ENCODE measurements around the gene TSEN34.

Gene TSEN34

DNA sequence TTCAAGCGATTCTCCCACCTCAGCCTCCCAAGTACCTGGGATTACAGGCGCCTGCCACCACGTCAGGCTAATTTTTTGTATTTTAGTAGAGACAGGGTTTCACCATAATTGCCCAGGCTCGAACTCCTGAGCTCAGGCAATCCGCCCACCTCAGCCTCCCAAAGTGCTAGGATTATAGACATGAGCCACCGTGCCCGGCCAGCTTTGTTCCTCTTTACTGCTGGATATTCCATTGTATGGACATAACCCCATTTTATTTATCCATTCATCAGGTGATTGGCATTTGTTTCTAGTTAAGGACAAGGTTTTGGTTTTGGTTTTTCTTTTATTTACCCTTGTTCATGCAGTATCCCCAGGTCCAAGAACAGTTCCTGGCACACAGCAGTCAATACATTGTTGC, 5.4 kb downstream of the TSEN34 start:
- no peaks in the 10 kb centered on the region for H3K27me3 ChIP-seq (ENCODE audit: low read depth, low read length)
- TF ChIP-seq, protein P1, sequence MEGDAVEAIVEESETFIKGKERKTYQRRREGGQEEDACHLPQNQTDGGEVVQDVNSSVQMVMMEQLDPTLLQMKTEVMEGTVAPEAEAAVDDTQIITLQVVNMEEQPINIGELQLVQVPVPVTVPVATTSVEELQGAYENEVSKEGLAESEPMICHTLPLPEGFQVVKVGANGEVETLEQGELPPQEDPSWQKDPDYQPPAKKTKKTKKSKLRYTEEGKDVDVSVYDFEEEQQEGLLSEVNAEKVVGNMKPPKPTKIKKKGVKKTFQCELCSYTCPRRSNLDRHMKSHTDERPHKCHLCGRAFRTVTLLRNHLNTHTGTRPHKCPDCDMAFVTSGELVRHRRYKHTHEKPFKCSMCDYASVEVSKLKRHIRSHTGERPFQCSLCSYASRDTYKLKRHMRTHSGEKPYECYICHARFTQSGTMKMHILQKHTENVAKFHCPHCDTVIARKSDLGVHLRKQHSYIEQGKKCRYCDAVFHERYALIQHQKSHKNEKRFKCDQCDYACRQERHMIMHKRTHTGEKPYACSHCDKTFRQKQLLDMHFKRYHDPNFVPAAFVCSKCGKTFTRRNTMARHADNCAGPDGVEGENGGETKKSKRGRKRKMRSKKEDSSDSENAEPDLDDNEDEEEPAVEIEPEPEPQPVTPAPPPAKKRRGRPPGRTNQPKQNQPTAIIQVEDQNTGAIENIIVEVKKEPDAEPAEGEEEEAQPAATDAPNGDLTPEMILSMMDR (IDR thresholded peaks at IDR 0.05; ENCODE audit: low read depth, low read length): no peak
- no peak for TF ChIP-seq EZH2phosphoT487 (IDR thresholded peaks at IDR 0.05; ENCODE audit: low read depth)
- no peak overlapping the region for H3K27ac ChIP-seq (ENCODE audit: low read length)
- peaks cover 4% of the 10 kb centered on the region for H4K20me1 ChIP-seq (ENCODE audit: insufficient read depth, low read length)
- peaks cover 13% of the 10 kb centered on the region for H3K4me1 ChIP-seq (ENCODE audit: low read length)
- no peak overlapping the region for H3K4me3 ChIP-seq (ENCODE audit: low read length)
- H3K9ac ChIP-seq (ENCODE audit: low read length): no peak overlapping the region
- no peak overlapping the region for H3K4me2 ChIP-seq (ENCODE audit: low read length)
- no peak overlapping the region for H2AFZ ChIP-seq (ENCODE audit: low read depth, low read length)
- no peaks in the 10 kb centered on the region for H3K9me3 ChIP-seq (ENCODE audit: insufficient read depth, low read length)
- peaks cover 34% of the 10 kb centered on the region for H3K79me2 ChIP-seq (ENCODE audit: low read length)
- peaks cover 31% of the 10 kb centered on the region for H3K36me3 ChIP-seq (replicated peaks; ENCODE audit: low read depth, low read length)

DNA sequence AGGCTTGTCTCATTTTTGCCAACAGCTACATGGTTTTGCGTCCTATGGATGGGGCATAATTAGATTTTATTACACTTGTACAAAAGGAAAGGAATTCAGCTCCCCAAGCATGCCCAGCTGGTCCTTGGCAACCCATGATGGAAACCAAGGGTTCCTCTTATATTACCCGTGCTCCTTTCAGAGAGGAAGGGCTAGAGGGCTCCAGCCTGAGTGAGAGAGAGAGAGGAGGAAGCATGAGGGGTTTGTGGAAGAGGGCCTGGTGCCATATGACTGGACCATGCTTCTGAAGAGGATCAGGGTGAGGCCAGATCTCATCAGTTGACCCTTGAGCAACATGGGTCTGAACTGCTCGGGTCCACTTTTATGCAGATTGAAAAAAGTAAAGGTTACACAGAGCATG, 6.0 kb downstream of the TSEN34 start:
- peaks cover 15% of the 10 kb centered on the region for H3K4me1 ChIP-seq (ENCODE audit: low read length)
- H4K20me1 ChIP-seq (ENCODE audit: insufficient read depth, low read length): peaks cover 10% of the 10 kb centered on the region
- no peak overlapping the region for H3K4me2 ChIP-seq (ENCODE audit: low read length)
- H3K36me3 ChIP-seq (replicated peaks; ENCODE audit: low read depth, low read length): peaks cover 37% of the 10 kb centered on the region
- H3K79me2 ChIP-seq (ENCODE audit: low read length): peaks cover 34% of the 10 kb centered on the region
- H3K27ac ChIP-seq (ENCODE audit: low read length): no peak overlapping the region
- no peak overlapping the region for H3K4me3 ChIP-seq (ENCODE audit: low read length)
- no peak for TF ChIP-seq EZH2phosphoT487 (IDR thresholded peaks at IDR 0.05; ENCODE audit: low read depth)
- TF ChIP-seq, protein P1 (IDR thresholded peaks at IDR 0.05; ENCODE audit: low read depth, low read length): no peak
- H2AFZ ChIP-seq (ENCODE audit: low read depth, low read length): no peak overlapping the region
- no peaks in the 10 kb centered on the region for H3K27me3 ChIP-seq (ENCODE audit: low read depth, low read length)
- H3K9me3 ChIP-seq (ENCODE audit: insufficient read depth, low read length): no peaks in the 10 kb centered on the region
- no peak overlapping the region for H3K9ac ChIP-seq (ENCODE audit: low read length)

DNA sequence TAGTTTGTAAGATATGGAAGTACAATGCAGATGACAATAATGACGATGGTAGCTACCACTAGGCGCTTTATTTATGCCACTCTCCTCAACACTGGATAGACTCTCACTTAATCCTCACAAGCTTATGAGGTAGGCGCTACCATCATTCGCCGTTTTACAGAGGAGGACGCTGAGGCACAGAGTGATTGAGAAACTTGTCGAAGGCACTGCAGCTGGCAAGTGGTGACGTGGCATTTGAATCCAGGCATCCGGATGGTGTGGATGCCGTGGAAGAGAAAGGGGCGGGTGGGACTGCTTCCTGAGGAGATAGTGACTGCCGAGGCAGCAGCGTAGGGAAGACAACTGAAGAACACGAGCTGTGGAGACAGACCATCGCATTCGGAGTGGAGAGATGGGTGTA, 8.3 kb downstream of the TSEN34 start:
- peaks cover 32% of the 10 kb centered on the region for H4K20me1 ChIP-seq (ENCODE audit: insufficient read depth, low read length)
- no peak overlapping the region for H3K27ac ChIP-seq (ENCODE audit: low read length)
- peak overlapping the region; percentile 87 for H3K4me2 ChIP-seq (ENCODE audit: low read length)
- H2AFZ ChIP-seq (ENCODE audit: low read depth, low read length): no peak overlapping the region
- H3K79me2 ChIP-seq (ENCODE audit: low read length): peaks cover 51% of the 10 kb centered on the region
- H3K36me3 ChIP-seq (replicated peaks; ENCODE audit: low read depth, low read length): peaks cover 45% of the 10 kb centered on the region
- TF ChIP-seq, protein P1 (IDR thresholded peaks at IDR 0.05; ENCODE audit: low read depth, low read length): no peak
- no peak for TF ChIP-seq EZH2phosphoT487 (IDR thresholded peaks at IDR 0.05; ENCODE audit: low read depth)
- no peak overlapping the region for H3K9ac ChIP-seq (ENCODE audit: low read length)
- peaks cover 34% of the 10 kb centered on the region for H3K4me1 ChIP-seq (ENCODE audit: low read length)
- H3K4me3 ChIP-seq (ENCODE audit: low read length): no peak overlapping the region
- no peaks in the 10 kb centered on the region for H3K27me3 ChIP-seq (ENCODE audit: low read depth, low read length)
- no peaks in the 10 kb centered on the region for H3K9me3 ChIP-seq (ENCODE audit: insufficient read depth, low read length)

DNA sequence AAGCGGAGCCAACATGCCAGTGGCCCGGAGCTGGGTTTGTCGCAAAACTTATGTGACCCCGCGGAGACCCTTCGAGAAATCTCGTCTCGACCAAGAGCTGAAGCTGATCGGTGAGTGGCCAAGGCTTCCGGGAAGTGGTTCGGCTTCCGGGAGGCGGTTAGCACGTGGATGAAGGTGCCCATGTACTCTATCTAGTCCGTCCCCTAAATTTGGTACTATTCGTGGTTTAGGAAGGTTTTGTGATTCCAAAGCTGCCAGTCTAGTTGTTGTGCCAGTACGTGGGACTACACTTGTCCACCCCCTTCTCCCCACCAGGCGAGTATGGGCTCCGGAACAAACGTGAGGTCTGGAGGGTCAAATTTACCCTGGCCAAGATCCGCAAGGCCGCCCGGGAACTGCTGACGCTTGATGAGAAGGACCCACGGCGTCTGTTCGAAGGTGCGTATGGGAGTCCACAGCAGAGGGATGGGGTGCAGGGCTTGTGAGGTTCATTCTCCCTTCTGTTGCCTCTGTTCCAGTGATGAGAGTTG, 10.1 kb downstream of the TSEN34 start:
- Histone ChIP-seq H3K4me2 (ENCODE audit: low read length) (peak overlapping the region; percentile 99), H4K20me1 (ENCODE audit: insufficient read depth, low read length) (peaks cover 51% of the 10 kb centered on the region), H3K27me3 (ENCODE audit: low read depth, low read length) (no peaks in the 10 kb centered on the region), H3K4me1 (ENCODE audit: low read length) (peaks cover 52% of the 10 kb centered on the region), H3K4me3 (ENCODE audit: low read length) (peak overlapping the region; percentile 80), H2AFZ (ENCODE audit: low read depth, low read length) (no peak overlapping the region), H3K9ac (ENCODE audit: low read length) (peak overlapping the region; percentile 91), H3K79me2 (ENCODE audit: low read length) (peaks cover 70% of the 10 kb centered on the region), H3K9me3 (ENCODE audit: insufficient read depth, low read length) (no peaks in the 10 kb centered on the region), H3K36me3 (replicated peaks; ENCODE audit: low read depth, low read length) (peaks cover 54% of the 10 kb centered on the region), H3K27ac (ENCODE audit: low read length) (peak overlapping the region; percentile 79)
- TF ChIP-seq EZH2phosphoT487 (IDR thresholded peaks at IDR 0.05; ENCODE audit: low read depth): no peak
- TF ChIP-seq, protein P1 (IDR thresholded peaks at IDR 0.05; ENCODE audit: low read depth, low read length): no peak

Data from OCI-LY3 (cell line).